NCI-H460 (cell line): ENCODE data around the gene MGAT3. TPM values are rescaled to one million over a fixed set of nuclear protein-coding genes. Genes with fewer than 3 reads are reported as not detected.
"Not testable (repeated sequence)": the region's sequence is repeated elsewhere in the genome, so short reads cannot be mapped to it uniquely, and the experiment has no call there.

Experiments used
- DNase-seq: peaks from one replicate; pipeline ENCODE4 v3.0.0-alpha.2; 2016; ENCODE audit warnings: low read depth; ENCODE audit errors: extremely low read depth
- polyA plus RNA-seq: library from polyadenylated mRNA; depleted of rRNA; stranded (reverse); fragments of >200 nt; gene quantifications from 2 replicates; pipeline ENCODE4 v1.2.3, GENCODE V29; 2014; cell fraction: nucleus; rRNA removed
- total RNA-seq: library from RNA; depleted of rRNA; stranded (reverse); fragments of >200 nt; shearing (Covaris generic); gene quantifications from 2 replicates; pipeline ENCODE4 v1.2.3, GENCODE V29; 2014; rRNA removed

MGAT3 gene, protein sequence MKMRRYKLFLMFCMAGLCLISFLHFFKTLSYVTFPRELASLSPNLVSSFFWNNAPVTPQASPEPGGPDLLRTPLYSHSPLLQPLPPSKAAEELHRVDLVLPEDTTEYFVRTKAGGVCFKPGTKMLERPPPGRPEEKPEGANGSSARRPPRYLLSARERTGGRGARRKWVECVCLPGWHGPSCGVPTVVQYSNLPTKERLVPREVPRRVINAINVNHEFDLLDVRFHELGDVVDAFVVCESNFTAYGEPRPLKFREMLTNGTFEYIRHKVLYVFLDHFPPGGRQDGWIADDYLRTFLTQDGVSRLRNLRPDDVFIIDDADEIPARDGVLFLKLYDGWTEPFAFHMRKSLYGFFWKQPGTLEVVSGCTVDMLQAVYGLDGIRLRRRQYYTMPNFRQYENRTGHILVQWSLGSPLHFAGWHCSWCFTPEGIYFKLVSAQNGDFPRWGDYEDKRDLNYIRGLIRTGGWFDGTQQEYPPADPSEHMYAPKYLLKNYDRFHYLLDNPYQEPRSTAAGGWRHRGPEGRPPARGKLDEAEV
- 0.02 TPM in 1 of 2 replicates, not detected in the other for total RNA-seq
- polyA plus RNA-seq, result not detected in 2 replicates

DNA sequence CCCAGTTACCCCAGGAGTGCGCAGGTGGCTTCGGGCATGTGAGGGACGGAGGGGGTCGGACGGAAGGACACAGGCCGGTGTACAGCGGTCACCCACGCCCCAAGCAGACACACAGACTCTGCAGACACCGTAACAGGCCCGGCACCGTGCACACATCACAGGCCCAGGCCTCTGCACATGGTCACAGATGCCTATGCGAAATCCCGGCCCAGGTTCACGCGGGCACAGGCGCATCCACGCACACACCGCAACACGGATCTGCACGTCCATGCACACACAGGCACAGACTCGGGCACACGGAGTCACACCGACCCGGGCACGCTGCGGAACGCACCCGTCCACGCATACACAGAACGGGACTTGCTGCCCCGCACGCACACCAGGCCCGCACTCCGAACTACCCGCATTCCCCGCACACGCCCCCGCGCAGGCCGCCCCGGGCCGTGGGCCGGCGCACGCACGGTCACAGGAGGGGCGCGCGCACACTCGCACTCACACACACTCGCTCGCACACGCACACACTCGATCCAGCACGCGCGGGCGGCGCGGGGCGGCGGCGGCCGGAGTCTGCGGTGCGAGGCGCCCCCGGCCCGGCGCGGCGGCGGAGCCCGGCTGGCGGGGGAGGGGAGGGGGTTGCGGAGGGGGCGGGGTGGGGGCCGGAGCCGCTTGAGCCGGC, at the start of gene MGAT3:
TSS of gene MGAT3 (plus strand) at position 491 of the 676 bp plus-strand sequence. CDS start 30,336 bp downstream, outside the sequence.
- no peak for DNase-seq

DNA sequence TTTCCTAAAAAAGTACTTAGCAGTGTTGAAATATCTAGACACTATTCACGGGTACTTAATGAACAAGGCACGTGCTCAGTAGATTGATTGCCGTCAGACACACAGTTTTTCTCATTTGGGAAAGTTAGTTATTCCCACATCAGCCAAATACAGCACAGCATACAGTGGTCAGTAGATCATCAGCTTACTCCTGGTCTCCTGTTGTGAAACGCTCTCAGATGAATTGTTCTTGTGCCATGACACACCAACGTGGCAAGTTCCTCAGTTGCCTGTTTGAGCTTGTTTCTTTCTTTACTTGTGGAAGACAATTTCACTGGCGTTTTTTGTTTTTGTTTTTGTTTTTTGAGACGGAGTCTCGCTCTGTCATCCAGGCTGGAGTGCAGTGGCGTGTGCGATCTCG, 48.6 kb upstream of the MGAT3 start:
- DNase-seq, result no peak

DNA sequence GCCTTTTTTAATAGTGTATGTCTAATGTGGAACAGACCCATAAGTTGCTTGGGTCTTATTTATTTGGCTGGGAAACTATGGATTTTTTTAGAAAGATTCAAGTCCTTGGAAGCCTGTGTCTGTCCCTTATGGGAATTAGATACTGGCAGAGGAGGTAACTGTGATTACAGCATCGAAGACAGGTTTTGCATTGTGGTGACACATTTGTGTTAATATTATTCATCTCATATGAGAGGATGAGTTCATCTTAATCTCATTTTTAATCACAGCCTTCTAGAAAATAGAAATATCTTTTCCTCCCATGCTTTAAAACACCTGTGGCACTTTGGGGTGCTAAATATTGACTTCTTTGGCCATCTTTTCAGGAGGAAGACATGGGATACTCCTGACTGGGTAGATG, 48.0 kb upstream of the MGAT3 start:
- DNase-seq, result no peak

DNA sequence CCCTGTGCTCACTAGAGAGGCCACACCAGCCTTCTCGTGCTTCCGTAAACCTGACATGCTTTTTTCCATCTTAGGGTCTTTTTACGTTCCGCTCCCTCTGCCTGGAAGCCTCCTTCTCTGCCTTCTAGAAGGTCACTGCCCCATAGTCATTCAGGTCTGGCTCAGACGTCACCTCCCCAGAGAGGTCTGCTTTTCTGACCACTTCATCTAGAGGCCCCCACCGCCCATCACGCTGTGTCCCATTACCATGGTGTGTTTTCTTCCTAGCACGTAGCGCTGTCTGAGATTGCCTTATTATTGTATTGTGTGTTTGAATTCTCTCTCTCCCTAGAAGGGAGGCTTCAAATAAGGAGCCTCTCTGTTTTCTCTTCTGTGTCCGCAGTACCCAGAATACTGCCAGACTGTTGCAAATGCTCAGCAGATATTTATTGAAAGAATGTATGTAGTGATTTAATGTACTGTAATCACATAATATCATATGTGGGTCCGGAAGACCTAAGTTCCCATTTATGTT, 47.2 kb upstream of the MGAT3 start:
- DNase-seq, result no peak

DNA sequence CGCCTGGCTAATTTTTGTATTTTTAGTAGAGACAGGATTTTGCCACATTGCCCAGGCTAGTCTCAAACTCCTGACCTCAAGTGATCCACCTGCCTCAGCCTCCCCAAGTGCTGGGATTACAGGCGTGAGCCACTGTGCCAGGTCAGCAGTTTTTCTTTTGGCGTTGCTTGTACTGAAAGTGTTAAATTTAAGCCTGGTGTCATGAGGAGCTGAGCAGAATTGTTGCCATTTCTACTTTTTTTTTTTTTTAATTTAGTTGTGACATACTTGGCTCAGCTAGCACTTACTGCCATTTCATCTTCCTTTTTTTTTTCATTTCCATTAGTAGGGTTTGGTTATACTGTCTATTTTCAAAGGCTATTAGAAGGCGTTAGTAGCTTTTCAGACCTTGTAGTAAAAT, 46.5 kb upstream of the MGAT3 start:
- no peak for DNase-seq

DNA sequence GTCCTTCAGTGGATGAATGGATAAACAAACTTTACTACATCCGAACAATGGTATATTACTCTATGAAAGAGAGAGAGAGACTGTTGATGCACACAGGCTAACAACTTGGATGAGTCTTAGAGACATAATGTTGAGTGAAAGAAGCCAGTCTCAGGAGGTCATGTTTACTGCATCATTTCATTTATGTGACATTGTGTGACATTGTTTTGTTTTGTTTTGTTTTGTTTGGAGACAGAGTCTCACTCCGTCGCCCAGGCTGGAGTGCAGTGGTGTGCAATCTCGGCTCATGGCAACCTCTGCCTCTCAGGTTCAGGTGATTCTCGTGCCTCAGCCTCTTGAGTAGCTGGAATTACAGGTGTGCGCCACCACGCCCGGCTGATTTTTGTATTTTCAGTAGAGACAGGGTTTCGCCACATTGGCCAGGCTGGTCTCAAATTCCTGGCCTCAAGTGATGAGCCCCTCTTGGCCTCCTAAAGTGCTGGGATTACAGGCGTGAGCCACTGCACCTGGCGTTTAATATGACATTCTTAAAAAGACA, 44.9 kb upstream of the MGAT3 start:
- DNase-seq, result not testable (repeated sequence)

DNA sequence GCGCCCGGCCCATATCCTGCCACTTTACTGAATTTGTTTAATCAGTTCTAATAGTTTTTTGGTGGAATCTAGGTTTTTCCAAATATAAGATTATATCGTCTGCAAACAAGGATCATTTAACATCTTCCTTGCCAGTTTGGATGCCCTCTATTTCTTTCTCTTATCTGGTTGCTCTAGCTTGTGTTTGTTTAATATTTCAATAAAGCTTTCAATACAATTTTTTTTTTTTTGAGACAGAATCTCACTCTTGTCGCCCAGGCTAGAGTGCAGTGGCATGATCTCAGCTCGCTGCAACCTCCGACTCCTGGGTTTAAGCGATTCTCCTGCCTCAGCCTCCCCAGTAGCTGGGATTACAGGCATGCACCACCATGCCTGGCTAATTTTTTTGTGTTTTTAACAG, 43.6 kb upstream of the MGAT3 start:
- not testable (repeated sequence) for DNase-seq

DNA sequence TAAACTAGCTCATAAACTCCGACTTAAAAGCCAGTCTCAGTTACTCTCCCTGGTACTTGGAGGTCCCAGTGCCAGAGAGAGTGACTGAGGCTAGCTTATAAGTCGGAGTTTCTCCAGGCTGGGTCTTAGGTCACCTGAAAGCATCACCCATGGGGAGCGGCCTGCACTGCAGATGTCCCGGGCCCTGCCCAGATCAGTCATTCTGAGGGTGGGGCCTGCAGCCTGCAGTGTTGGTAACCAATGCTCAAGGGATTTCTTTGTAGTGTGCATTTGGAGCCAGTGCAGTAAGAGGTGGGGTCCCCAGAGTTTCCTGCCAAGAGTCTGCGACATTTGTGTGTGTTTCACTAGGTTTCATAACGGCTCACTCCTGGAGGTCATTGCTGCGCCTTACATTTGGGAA, 42.4 kb upstream of the MGAT3 start:
- no peak for DNase-seq

DNA sequence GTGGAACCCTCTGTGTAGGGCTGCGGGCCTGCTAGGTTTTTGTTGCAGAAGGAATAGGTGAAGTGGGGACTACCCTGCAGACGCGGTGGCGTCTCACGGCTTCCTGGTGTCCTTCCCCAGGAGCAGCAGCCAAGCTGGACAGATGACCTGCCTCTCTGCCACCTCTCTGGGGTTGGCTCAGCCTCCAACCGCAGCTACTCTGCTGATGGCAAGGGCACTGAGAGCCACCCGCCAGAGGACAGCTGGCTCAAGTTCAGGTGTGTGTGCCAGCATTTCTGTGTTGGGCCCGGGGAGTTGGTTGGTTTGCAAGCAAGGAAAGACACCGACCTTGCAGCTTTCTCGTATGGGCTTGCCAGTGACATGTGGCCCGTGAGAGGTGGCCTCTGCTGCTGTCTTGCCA, 41.9 kb upstream of the MGAT3 start:
- DNase-seq, result no peak

DNA sequence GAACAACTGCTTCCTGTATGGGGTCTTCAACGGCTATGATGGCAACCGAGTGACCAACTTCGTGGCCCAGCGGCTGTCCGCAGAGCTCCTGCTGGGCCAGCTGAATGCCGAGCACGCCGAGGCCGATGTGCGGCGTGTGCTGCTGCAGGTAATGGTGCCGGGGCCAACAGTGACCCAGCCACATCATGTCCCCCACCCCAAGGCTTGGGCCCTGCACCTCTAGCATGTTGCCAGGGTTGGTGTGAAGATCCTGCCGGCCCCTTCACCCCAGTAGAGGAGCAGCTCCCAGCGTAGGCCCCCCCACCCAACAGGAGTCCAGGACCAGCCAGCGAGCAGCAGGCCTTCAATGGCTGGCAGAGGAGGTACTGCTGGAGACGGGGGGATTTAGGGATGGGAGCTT, 41.3 kb upstream of the MGAT3 start:
- DNase-seq, result no peak

DNA sequence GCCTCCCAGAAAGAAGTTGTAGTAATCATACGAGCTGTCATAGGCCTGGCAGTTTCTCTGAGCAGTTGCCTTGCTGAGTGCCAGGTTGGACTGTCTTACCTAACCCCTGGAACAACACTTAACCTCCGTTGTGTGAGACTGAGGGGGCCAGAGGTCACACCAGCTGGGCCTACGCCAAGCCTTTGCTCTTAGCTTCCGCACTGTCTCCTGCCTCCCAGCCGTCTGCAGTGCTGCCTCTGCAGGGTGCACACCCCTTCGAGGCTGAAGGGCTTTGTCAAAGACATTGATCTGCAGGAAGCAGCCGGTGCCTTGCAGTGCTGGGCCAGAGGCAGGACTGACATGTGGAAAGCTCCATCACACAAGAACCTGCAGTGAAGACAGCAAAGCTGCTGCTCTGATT, 40.5 kb upstream of the MGAT3 start:
- no peak for DNase-seq

DNA sequence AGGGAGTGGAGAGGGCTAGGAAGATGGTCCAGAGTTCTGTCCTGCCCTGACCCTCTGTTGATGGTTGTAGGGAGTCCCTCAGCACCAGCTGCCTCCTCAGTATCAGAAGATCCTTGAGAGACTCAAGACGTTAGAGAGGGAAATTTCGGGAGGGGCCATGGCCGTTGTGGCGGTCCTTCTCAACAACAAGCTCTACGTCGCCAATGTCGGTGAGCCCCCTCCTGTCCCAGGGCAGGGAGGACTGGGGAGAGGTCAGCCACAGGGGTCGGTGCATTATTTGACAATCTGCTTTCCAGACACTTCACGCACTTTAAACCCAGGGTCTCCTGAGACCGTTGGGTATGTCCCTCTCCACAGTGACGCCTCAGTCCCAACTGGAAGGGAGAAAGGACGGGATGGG, 39.2 kb upstream of the MGAT3 start:
- no peak for DNase-seq

DNA sequence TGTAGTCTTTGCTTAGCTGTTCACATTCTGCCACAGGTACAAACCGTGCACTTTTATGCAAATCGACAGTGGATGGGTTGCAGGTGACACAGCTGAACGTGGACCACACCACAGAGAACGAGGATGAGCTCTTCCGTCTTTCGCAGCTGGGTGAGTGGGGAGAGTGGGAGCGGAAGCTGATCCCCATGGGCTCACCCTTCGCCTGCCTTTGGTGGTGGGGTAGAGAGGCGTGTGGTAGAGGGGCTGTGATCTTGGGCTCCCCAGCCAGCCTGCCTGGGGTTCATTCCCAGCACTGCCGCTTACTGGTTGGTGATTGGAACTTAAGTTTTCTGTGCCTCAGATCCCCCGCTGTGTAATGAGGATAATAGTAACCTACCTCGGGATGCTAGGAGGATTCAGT, 38.1 kb upstream of the MGAT3 start:
- DNase-seq, result no peak

DNA sequence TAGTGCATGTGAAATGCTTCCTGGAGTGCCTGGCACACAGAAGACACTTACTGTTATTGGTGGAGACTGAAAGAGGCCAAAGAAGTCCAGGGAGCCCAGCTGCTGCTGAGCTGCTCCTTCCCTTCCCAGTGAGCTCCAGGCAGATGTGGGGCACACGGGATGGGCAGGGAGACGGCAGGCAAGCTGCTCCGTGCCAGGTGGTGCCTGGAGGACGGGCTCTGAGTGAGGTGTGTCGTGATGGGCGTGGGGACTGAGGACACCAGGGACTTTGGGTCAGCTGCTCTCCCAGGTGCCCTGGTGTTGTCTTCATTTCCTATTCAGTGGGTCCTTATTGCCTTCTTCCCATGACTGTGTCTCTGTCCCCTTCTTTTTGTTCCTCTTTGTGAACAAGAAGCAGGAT, 37.7 kb upstream of the MGAT3 start:
- DNase-seq, result no peak

DNA sequence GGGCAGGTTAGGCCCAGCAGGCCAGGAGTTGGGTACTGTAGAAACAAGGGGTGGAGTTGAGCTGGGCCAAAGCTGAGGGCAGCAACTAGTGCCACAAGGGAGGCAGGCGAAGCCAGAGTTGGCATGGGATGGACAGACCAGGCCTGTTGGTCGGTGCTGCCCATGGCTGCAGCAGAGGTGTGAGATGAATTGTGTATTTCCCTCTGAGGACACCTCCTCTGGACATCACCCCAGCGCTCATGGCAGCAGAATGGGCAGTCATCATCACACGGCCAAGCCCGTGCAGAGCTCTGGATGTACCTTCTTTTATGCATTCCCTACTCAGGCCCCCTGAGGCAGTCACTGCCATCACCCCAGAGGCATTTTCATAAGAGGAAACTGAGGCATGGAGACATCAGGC, 36.9 kb upstream of the MGAT3 start:
- no peak for DNase-seq

DNA sequence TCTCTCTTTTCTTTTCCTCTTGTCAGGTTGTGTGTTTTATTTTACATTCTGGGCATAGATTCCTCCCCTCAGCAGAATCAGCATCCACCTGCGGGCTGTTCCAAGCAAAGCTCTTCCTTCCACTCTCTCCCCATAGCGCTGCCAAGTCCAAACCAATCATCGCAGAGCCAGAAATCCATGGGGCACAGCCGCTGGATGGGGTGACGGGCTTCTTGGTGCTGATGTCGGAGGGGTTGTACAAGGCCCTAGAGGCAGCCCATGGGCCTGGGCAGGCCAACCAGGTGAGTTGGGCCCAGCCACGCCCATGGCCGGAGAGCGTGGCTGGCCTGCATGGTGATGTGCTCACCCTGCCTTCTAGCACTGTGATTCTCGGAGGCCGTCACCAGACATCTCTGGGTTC, 35.1 kb upstream of the MGAT3 start:
- no peak for DNase-seq

DNA sequence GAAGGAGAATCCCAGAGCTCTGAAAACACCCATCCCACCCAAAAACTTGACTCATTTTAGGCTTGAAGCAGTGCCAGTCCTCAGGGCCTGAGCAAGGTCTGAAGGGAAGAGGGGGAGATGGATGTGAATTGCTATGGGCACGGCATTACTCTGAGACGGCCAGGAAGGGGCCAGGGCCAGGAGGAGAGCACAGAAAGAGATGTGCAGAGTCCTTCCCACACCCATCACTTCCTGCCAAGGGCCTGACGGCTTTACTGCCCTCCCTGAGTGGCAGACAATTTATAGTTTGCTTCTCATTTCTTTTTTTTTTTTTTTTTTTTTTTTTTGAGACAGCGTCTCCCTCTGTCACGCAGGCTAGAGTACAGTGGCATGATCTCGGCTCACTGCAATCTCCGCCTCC, 34.7 kb upstream of the MGAT3 start:
- DNase-seq, result no peak

DNA sequence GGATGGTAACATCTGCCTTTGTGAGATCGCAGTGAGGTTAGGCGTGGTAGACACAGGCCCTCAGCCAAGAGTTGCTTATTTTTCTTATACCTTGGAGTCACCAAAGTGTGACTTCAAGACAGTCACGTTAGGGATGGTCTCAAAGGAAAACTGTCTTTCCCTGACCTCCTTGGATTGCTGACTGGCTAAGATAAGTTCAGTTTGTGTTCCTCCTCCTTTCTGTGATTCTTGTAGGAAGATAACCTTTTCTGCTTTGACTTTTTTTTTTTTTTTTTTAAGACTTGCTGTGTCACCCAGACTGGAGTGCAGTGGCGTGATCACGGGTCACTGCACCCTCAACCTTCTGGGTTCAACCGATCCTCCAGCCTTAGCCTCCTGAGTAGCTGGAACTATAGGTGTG, 34.1 kb upstream of the MGAT3 start:
- DNase-seq, result no peak

DNA sequence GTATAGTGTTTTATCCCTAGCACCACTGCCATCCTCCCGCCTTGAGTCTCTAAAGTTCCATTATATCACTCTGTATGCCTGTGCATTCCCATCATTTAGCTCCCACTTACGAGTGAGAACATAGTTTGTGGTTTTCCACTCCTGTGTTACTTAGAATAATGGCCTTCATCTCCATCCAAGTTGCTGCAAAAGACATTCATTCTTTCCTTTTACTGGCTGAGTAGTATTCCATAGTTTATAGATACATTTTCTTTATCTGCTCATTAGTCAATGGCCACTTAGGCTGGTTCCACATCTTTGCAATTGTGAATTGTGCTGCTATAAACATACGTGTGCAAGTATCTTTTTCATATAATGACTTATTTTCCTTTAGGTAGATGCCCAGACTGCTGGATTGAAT, 32.8 kb upstream of the MGAT3 start:
- DNase-seq, result no peak

DNA sequence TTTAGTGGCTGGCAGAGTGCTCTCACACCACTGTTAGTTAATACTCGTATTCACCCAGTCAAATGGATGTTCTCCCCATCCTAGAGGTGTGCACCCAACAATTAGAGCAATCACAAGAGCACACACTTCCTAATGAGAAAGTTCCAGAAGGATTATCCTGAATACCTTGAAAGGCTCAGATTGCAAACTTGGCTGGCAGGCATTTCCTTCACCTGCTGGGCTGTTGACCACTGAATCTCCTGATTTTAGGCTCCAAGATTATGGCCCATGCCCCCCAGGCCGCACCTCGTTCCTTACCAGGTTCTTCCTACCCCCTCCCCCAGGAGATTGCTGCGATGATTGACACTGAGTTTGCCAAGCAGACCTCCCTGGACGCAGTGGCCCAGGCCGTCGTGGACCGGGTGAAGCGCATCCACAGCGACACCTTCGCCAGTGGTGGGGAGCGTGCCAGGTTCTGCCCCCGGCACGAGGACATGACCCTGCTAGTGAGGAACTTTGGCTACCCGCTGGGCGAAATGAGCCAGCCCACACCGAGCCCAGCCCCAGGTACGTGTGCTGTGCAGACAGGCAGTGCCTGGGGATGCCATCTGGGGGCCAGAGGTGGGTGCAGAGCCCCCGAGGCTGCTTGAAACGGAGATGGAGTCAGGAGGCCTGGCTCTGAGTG, 30.3 kb upstream of the MGAT3 start:
- no peak for DNase-seq
